Neural progenitor cell (in vitro differentiated cells): ENCODE results near the gene CDH13. TPM values are rescaled to one million over a fixed set of nuclear protein-coding genes. Genes with fewer than 3 reads are reported as not detected.

Experiments
- DNase-seq: peaks from one replicate; pipeline ENCODE4 v3.0.0-alpha.2; 2016; ENCODE audit warnings: low spot score
- H2AFZ ChIP-seq: fragments of 200-600 bp; sonication (generic); replicated peaks from 2 replicates; pipeline ENCODE4 v1.6.1; 2016; ENCODE audit warnings: antibody characterized with exemption
- H3F3A ChIP-seq: fragments of 200-600 bp; sonication (generic); 2 replicates; pipeline ENCODE4 v1.6.1; 2016; ENCODE audit warnings: antibody characterized with exemption, low read depth
- H3K27ac ChIP-seq: fragments of 200-600 bp; sonication (generic); 2 replicates; pipeline ENCODE4 v1.5.1; 2016; ENCODE audit warnings: mild to moderate bottlenecking
- H3K27me3 ChIP-seq: fragments of 200-600 bp; sonication (generic); 2 replicates; pipeline ENCODE4 v1.6.1; 2016; ENCODE audit warnings: mild to moderate bottlenecking, moderate library complexity
- H3K36me3 ChIP-seq: fragments of 200-600 bp; sonication (generic); 2 replicates; pipeline ENCODE4 v1.5.1; 2016
- H3K4me1 ChIP-seq: fragments of 200-600 bp; sonication (generic); 2 replicates; pipeline ENCODE4 v1.6.1; 2016; ENCODE audit warnings: mixed run types
- H3K4me2 ChIP-seq: fragments of 200-600 bp; sonication (generic); 2 replicates; pipeline ENCODE4 v1.6.1; 2016
- H3K4me3 ChIP-seq: fragments of 200-600 bp; sonication (generic); 2 replicates; pipeline ENCODE4 v1.5.1; 2016
- H3K79me2 ChIP-seq: fragments of 200-600 bp; sonication (generic); 2 replicates; pipeline ENCODE4 v1.6.1; 2016; ENCODE audit warnings: low read depth
- H3K9ac ChIP-seq: fragments of 200-600 bp; sonication (generic); 2 replicates; pipeline ENCODE4 v1.6.1; 2016
- H3K9me3 ChIP-seq: fragments of 200-600 bp; sonication (generic); 2 replicates; pipeline ENCODE4 v1.5.1; 2016; ENCODE audit warnings: low read depth
- H4K20me1 ChIP-seq: fragments of 200-600 bp; sonication (generic); 2 replicates; pipeline ENCODE4 v1.6.1; 2016; ENCODE audit warnings: low read depth
- H3K27ac Mint-ChIP-seq: 3 replicates; pipeline ENCODE4 v1.8.0; 2021; ENCODE audit warnings: mixed read lengths
- H3K27me3 Mint-ChIP-seq: 2 replicates; pipeline ENCODE4 v1.8.0; 2022; ENCODE audit warnings: low read depth, mild to moderate bottlenecking, inconsistent platforms, moderate library complexity, mixed read lengths; ENCODE audit not compliant: insufficient read depth
- H3K36me3 Mint-ChIP-seq: 3 replicates; pipeline ENCODE4 v1.8.0; 2021; ENCODE audit warnings: mixed read lengths
- H3K4me1 Mint-ChIP-seq: 3 replicates; pipeline ENCODE4 v1.8.0; 2021; ENCODE audit warnings: mixed read lengths
- H3K4me3 Mint-ChIP-seq: 3 replicates; pipeline ENCODE4 v1.8.0; 2021; ENCODE audit warnings: mild to moderate bottlenecking, moderate library complexity, mixed read lengths
- H3K9me3 Mint-ChIP-seq: 3 replicates; pipeline ENCODE4 v1.8.0; 2020; ENCODE audit warnings: mixed read lengths
- EZH2 ChIP-seq: fragments of 200-600 bp; sonication (generic); IDR thresholded peaks from 2 replicates; pipeline ENCODE4 v1.6.1; 2017; ENCODE audit warnings: antibody characterized with exemption, mild to moderate bottlenecking, moderate library complexity
- EZH2phosphoT487 ChIP-seq: fragments of 200-600 bp; sonication (generic); IDR thresholded peaks from 2 replicates; pipeline ENCODE4 v1.6.1; 2017; ENCODE audit warnings: antibody characterized with exemption
- total RNA-seq: library from RNA; depleted of rRNA; stranded (reverse); fragments of >200 nt; gene quantifications from 2 replicates; pipeline ENCODE4 v1.2.3, GENCODE V29; 2015; ENCODE audit warnings: low replicate concordance
- TF ChIP-seq, protein P1 (sequence below): fragments of 200-600 bp; sonication (generic); IDR thresholded peaks from 2 replicates; pipeline ENCODE4 v1.5.1; 2017; ENCODE audit warnings: antibody characterized with exemption, mild to moderate bottlenecking

CDH13 gene
- total RNA-seq, 1 donor from 2014 or later: 3.0 TPM

- Histone ChIP-seq H4K20me1 (no peaks in the 10 kb centered on the region), H3K4me1 (peaks cover 2% of the 10 kb centered on the region), H3K9ac (no peak overlapping the region), H2AFZ (no peak overlapping the region), H3K4me3 (no peak overlapping the region), H3K27ac (no peak overlapping the region), H3K27me3 (no peaks in the 10 kb centered on the region), H3K9me3 (no peaks in the 10 kb centered on the region), H3K4me2 (no peak overlapping the region), H3K36me3 (no peaks in the 10 kb centered on the region), H3F3A (no peaks in the 10 kb centered on the region), H3K79me2 (no peaks in the 10 kb centered on the region)
- Mint-ChIP-seq H3K4me1 (peaks cover 19% of the 10 kb centered on the region), H3K4me3 (no peak overlapping the region), H3K36me3 (no peaks in the 10 kb centered on the region), H3K27me3 (peaks cover 6% of the 10 kb centered on the region), H3K27ac (no peak overlapping the region), H3K9me3 (peaks cover 8% of the 10 kb centered on the region)
- no peak for DNase-seq
- no peak for TF ChIP-seq EZH2
- no peak for TF ChIP-seq EZH2phosphoT487
- TF ChIP-seq, protein P1, sequence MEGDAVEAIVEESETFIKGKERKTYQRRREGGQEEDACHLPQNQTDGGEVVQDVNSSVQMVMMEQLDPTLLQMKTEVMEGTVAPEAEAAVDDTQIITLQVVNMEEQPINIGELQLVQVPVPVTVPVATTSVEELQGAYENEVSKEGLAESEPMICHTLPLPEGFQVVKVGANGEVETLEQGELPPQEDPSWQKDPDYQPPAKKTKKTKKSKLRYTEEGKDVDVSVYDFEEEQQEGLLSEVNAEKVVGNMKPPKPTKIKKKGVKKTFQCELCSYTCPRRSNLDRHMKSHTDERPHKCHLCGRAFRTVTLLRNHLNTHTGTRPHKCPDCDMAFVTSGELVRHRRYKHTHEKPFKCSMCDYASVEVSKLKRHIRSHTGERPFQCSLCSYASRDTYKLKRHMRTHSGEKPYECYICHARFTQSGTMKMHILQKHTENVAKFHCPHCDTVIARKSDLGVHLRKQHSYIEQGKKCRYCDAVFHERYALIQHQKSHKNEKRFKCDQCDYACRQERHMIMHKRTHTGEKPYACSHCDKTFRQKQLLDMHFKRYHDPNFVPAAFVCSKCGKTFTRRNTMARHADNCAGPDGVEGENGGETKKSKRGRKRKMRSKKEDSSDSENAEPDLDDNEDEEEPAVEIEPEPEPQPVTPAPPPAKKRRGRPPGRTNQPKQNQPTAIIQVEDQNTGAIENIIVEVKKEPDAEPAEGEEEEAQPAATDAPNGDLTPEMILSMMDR: no peak
Observed at GRCh38 chr16:83577078-83577745, 950.4 kb downstream of the CDH13 start.

GRCh38 chr16:83578171-83578570, 951.4 kb downstream of the CDH13 start:
- peaks cover 4% of the 10 kb centered on the region for H3K27me3 Mint-ChIP-seq
- H3K9me3 Mint-ChIP-seq: peaks cover 8% of the 10 kb centered on the region
- Histone ChIP-seq H3K4me1 (peaks cover 6% of the 10 kb centered on the region), H3K27ac (no peak overlapping the region), H3K9ac (no peak overlapping the region), H2AFZ (no peak overlapping the region), H3K79me2 (no peaks in the 10 kb centered on the region), H3K4me2 (no peak overlapping the region), H3K36me3 (no peaks in the 10 kb centered on the region), H3K27me3 (no peaks in the 10 kb centered on the region), H3K9me3 (no peaks in the 10 kb centered on the region), H3F3A (no peaks in the 10 kb centered on the region), H4K20me1 (no peaks in the 10 kb centered on the region), H3K4me3 (no peak overlapping the region)
- H3K27ac Mint-ChIP-seq: no peak overlapping the region
- no peak for DNase-seq
- H3K4me3 Mint-ChIP-seq: no peak overlapping the region
- H3K36me3 Mint-ChIP-seq: no peaks in the 10 kb centered on the region
- peaks cover 19% of the 10 kb centered on the region for H3K4me1 Mint-ChIP-seq
- TF ChIP-seq EZH2phosphoT487 (no peak), EZH2 (no peak)
- TF ChIP-seq, protein P1: no peak

DNA sequence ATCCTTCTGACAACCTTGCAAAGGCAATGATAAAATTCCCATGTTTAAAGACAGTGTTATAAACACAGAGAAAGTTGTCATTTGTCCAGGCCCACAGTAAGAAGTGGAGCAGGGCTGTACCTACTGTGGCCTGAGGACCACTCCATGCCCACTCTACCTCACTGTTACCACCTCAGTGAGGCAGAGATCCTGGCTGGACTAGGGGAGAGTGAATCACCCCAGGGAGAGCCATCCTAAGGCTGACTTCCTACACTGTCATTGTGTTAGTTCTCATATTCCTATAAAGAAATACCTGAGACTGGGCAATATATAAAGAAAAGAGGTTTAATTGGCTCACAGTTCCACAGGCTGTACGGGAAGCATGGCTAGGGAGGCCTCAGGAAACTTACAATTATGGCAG, 952.3 kb downstream of the CDH13 start:
- Mint-ChIP-seq H3K9me3 (peaks cover 10% of the 10 kb centered on the region), H3K27me3 (peaks cover 4% of the 10 kb centered on the region), H3K27ac (no peak overlapping the region), H3K36me3 (no peaks in the 10 kb centered on the region), H3K4me3 (no peak overlapping the region), H3K4me1 (peaks cover 19% of the 10 kb centered on the region)
- no peaks in the 10 kb centered on the region for H3K9me3 ChIP-seq
- H3K4me2 ChIP-seq: no peak overlapping the region
- no peaks in the 10 kb centered on the region for H3F3A ChIP-seq
- no peaks in the 10 kb centered on the region for H4K20me1 ChIP-seq
- no peaks in the 10 kb centered on the region for H3K36me3 ChIP-seq
- H2AFZ ChIP-seq: no peak overlapping the region
- TF ChIP-seq, protein P1: no peak
- TF ChIP-seq EZH2 (no peak), EZH2phosphoT487 (no peak)
- H3K79me2 ChIP-seq: no peaks in the 10 kb centered on the region
- H3K27ac ChIP-seq: no peak overlapping the region
- no peak overlapping the region for H3K9ac ChIP-seq
- no peaks in the 10 kb centered on the region for H3K27me3 ChIP-seq
- no peak for DNase-seq
- no peak overlapping the region for H3K4me3 ChIP-seq
- peaks cover 6% of the 10 kb centered on the region for H3K4me1 ChIP-seq
